ENCODE measurements around the gene ENTPD8.

ENTPD8 gene

GRCh38 chr9:137436761-137437600 is 4.2 kb downstream of the ENTPD8 start:
- H3K36me3 ChIP-seq (ENCODE audit: control insufficient read depth, insufficient read depth, low read length, severe bottlenecking): no peaks in the 10 kb centered on the region
- DNase-seq (ENCODE audit: low read depth): no peak
- H3K9me3 ChIP-seq (ENCODE audit: control insufficient read depth, low read length): peaks cover 2% of the 10 kb centered on the region
- H3K4me1 ChIP-seq (ENCODE audit: control insufficient read depth, insufficient read depth, low read length): peaks cover 4% of the 10 kb centered on the region
- no peak overlapping the region for H3K9ac ChIP-seq (ENCODE audit: low read length)
- H3K27me3 ChIP-seq (replicated peaks; ENCODE audit: control insufficient read depth, insufficient read depth, low read length): peaks cover 19% of the 10 kb centered on the region
- H3K4me3 ChIP-seq (ENCODE audit: low read length): no peak overlapping the region

- Histone ChIP-seq H3K27me3 (replicated peaks; ENCODE audit: control insufficient read depth, insufficient read depth, low read length) (peaks cover 17% of the 10 kb centered on the region), H3K4me3 (ENCODE audit: low read length) (no peak overlapping the region), H3K9ac (ENCODE audit: low read length) (peak overlapping the region; percentile 54), H3K9me3 (ENCODE audit: control insufficient read depth, low read length) (no peaks in the 10 kb centered on the region), H3K36me3 (ENCODE audit: control insufficient read depth, insufficient read depth, low read length, severe bottlenecking) (no peaks in the 10 kb centered on the region), H3K4me1 (ENCODE audit: control insufficient read depth, insufficient read depth, low read length) (peaks cover 4% of the 10 kb centered on the region)
- peak; percentile 20 for DNase-seq (ENCODE audit: low read depth)
Measured at GRCh38 chr9:137435980-137436760, 5.0 kb downstream of the ENTPD8 start.

DNA sequence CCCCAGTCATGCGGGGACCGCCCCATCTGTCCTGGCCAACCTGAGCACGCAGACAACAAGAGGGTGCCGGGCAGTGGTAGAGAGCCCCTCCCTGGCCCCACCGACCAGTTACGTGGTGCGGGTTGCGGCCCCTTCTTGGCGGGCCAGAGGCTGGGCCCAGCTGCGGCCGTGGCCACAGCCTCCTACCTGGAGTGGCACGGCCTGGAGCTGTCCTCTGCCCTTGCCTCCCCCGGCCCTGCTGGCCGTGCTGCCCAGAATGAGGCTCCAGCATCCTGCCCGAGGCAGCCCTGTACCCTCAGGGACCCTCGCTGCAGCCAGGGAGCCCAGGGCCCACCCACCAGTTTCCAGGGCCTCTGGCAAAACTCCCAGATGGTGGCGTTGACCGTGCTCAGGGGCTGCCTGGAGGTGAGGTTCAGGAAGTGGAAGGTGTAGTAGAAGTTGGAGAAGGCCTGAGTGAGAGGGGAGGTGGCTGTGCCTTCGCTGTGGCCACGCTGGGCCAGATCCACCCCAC is 5.7 kb downstream of the ENTPD8 start:
- DNase-seq (ENCODE audit: low read depth): no peak
- peak overlapping the region; percentile 54 for H3K9ac ChIP-seq (ENCODE audit: low read length)
- H3K9me3 ChIP-seq (ENCODE audit: control insufficient read depth, low read length): no peaks in the 10 kb centered on the region
- H3K4me3 ChIP-seq (ENCODE audit: low read length): no peak overlapping the region
- no peaks in the 10 kb centered on the region for H3K36me3 ChIP-seq (ENCODE audit: control insufficient read depth, insufficient read depth, low read length, severe bottlenecking)
- peaks cover 4% of the 10 kb centered on the region for H3K4me1 ChIP-seq (ENCODE audit: control insufficient read depth, insufficient read depth, low read length)
- peaks cover 17% of the 10 kb centered on the region for H3K27me3 ChIP-seq (replicated peaks; ENCODE audit: control insufficient read depth, insufficient read depth, low read length)

- no peak for DNase-seq (ENCODE audit: low read depth)
- H3K9ac ChIP-seq (ENCODE audit: low read length): no peak overlapping the region
- H3K9me3 ChIP-seq (ENCODE audit: control insufficient read depth, low read length): no peaks in the 10 kb centered on the region
- peaks cover 4% of the 10 kb centered on the region for H3K4me1 ChIP-seq (ENCODE audit: control insufficient read depth, insufficient read depth, low read length)
- no peak overlapping the region for H3K4me3 ChIP-seq (ENCODE audit: low read length)
- peaks cover 17% of the 10 kb centered on the region for H3K27me3 ChIP-seq (replicated peaks; ENCODE audit: control insufficient read depth, insufficient read depth, low read length)
- H3K36me3 ChIP-seq (ENCODE audit: control insufficient read depth, insufficient read depth, low read length, severe bottlenecking): no peaks in the 10 kb centered on the region
Measured at GRCh38 chr9:137434498-137435380, 6.4 kb downstream of the ENTPD8 start.

DNA sequence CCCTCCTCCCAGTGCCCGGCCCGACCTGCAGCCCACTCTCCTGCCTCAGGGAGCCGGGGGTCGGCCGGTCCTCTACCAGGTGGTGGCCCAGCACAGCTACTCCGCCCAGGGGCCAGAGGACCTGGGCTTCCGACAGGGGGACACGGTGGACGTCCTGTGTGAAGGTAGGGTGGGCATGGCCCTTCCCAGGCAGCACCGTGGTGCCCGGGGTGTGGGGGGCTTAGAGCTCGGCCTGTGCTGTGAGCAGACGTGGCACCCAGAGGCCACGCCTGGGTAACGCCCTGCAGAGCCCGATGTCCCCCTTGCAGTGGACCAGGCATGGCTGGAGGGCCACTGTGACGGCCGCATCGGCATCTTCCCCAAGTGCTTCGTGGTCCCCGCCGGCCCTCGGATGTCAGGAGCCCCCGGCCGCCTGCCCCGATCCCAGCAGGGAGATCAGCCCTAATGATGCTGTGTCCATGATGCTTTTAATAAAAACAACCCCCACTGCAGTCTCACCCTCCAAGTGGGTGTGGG is 7.2 kb downstream of the ENTPD8 start:
- Histone ChIP-seq H3K4me1 (ENCODE audit: control insufficient read depth, insufficient read depth, low read length) (peaks cover 4% of the 10 kb centered on the region), H3K36me3 (ENCODE audit: control insufficient read depth, insufficient read depth, low read length, severe bottlenecking) (no peaks in the 10 kb centered on the region), H3K9me3 (ENCODE audit: control insufficient read depth, low read length) (no peaks in the 10 kb centered on the region), H3K9ac (ENCODE audit: low read length) (no peak overlapping the region), H3K4me3 (ENCODE audit: low read length) (no peak overlapping the region), H3K27me3 (replicated peaks; ENCODE audit: control insufficient read depth, insufficient read depth, low read length) (peaks cover 15% of the 10 kb centered on the region)
- DNase-seq (ENCODE audit: low read depth): no peak

GRCh38 chr9:137433349-137433915 is 7.7 kb downstream of the ENTPD8 start:
- H3K9ac ChIP-seq (ENCODE audit: low read length): no peak overlapping the region
- H3K4me1 ChIP-seq (ENCODE audit: control insufficient read depth, insufficient read depth, low read length): peaks cover 4% of the 10 kb centered on the region
- no peaks in the 10 kb centered on the region for H3K36me3 ChIP-seq (ENCODE audit: control insufficient read depth, insufficient read depth, low read length, severe bottlenecking)
- no peak overlapping the region for H3K4me3 ChIP-seq (ENCODE audit: low read length)
- H3K9me3 ChIP-seq (ENCODE audit: control insufficient read depth, low read length): no peaks in the 10 kb centered on the region
- no peak for DNase-seq (ENCODE audit: low read depth)
- peaks cover 13% of the 10 kb centered on the region for H3K27me3 ChIP-seq (replicated peaks; ENCODE audit: control insufficient read depth, insufficient read depth, low read length)

GRCh38 chr9:137432687-137433348 is 8.3 kb downstream of the ENTPD8 start:
- peaks cover 4% of the 10 kb centered on the region for H3K4me1 ChIP-seq (ENCODE audit: control insufficient read depth, insufficient read depth, low read length)
- no peak overlapping the region for H3K4me3 ChIP-seq (ENCODE audit: low read length)
- no peaks in the 10 kb centered on the region for H3K36me3 ChIP-seq (ENCODE audit: control insufficient read depth, insufficient read depth, low read length, severe bottlenecking)
- H3K9me3 ChIP-seq (ENCODE audit: control insufficient read depth, low read length): no peaks in the 10 kb centered on the region
- no peak overlapping the region for H3K9ac ChIP-seq (ENCODE audit: low read length)
- no peak for DNase-seq (ENCODE audit: low read depth)
- peaks cover 13% of the 10 kb centered on the region for H3K27me3 ChIP-seq (replicated peaks; ENCODE audit: control insufficient read depth, insufficient read depth, low read length)

DNA sequence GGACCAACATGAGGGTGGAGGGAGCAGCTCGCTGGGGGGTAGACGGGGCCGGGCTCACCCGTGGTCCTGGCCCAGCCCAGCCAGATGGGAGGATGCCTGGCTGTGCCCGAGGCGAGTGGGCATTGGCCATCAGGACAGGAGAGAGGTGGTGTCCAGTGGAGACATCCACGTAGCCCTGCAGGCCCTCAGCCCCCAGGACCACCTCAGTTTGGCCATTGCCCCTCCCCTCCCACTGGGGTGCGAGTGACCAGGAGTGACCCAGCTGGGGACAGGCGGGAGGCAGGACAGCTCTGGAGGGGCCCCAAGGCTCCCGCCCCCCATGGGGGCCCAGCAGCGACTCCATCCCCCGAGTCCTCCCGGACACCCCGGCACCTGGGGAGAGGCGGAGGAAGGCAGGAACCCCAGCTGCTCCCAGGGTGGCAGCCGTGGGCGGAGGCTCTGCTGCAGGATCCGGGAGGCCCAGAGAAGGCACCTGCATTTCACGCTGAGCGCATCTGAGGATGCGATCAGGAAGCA is 9.7 kb downstream of the ENTPD8 start:
- no peak overlapping the region for H3K4me3 ChIP-seq (ENCODE audit: low read length)

GRCh38 chr9:137430723-137431415 is 10.3 kb downstream of the ENTPD8 start:
- H3K27me3 ChIP-seq (replicated peaks; ENCODE audit: control insufficient read depth, insufficient read depth, low read length): peaks cover 4% of the 10 kb centered on the region
- DNase-seq (ENCODE audit: low read depth): no peak
- no peak overlapping the region for H3K4me3 ChIP-seq (ENCODE audit: low read length)
- H3K36me3 ChIP-seq (ENCODE audit: control insufficient read depth, insufficient read depth, low read length, severe bottlenecking): no peaks in the 10 kb centered on the region
- H3K9me3 ChIP-seq (ENCODE audit: control insufficient read depth, low read length): no peaks in the 10 kb centered on the region
- H3K4me1 ChIP-seq (ENCODE audit: control insufficient read depth, insufficient read depth, low read length): peaks cover 5% of the 10 kb centered on the region
- no peak overlapping the region for H3K9ac ChIP-seq (ENCODE audit: low read length)

More for the DNA sequence above, 9.7 kb downstream of the ENTPD8 start:
- Histone ChIP-seq H3K27me3 (replicated peaks; ENCODE audit: control insufficient read depth, insufficient read depth, low read length) (peaks cover 4% of the 10 kb centered on the region), H3K9ac (ENCODE audit: low read length) (no peak overlapping the region), H3K9me3 (ENCODE audit: control insufficient read depth, low read length) (no peaks in the 10 kb centered on the region), H3K4me1 (ENCODE audit: control insufficient read depth, insufficient read depth, low read length) (peaks cover 4% of the 10 kb centered on the region), H3K36me3 (ENCODE audit: control insufficient read depth, insufficient read depth, low read length, severe bottlenecking) (no peaks in the 10 kb centered on the region)
- no peak for DNase-seq (ENCODE audit: low read depth)
